Liver (tissue), 3 donors: Measurements from ENCODE around the gene ADCY2.

Experiments used
- ATF3 ChIP-seq: IDR thresholded peaks from 2 replicates; pipeline ENCODE4 v1.6.1; 2016; ENCODE audit warnings: antibody characterized with exemption
- CTCF ChIP-seq: fragments of 150-350 bp; IDR thresholded peaks from 2 replicates; pipeline ENCODE4 v1.5.1; 2017; ENCODE audit warnings: improper control_type of control experiment, low read depth, low read length; ENCODE audit not compliant: missing input control
- FOXA1 ChIP-seq: IDR thresholded peaks from 2 replicates; pipeline ENCODE4 v1.6.1; 2016; ENCODE audit warnings: antibody characterized with exemption
- HNF4G ChIP-seq: IDR thresholded peaks from 2 replicates; pipeline ENCODE4 v1.6.1; 2016; ENCODE audit warnings: antibody characterized with exemption
- RAD21 ChIP-seq, 2 donors: IDR thresholded peaks; 2 replicates each; pipeline ENCODE4 v1.6.1; 2016; ENCODE audit warnings: antibody characterized with exemption in 2 of 2, mild to moderate bottlenecking in 2 of 2
- SP1 ChIP-seq: IDR thresholded peaks from 2 replicates; pipeline ENCODE4 v1.6.1; 2018; ENCODE audit warnings: antibody characterized with exemption, mild to moderate bottlenecking
- TAF1 ChIP-seq: conservative IDR thresholded peaks from 2 replicates; pipeline ENCODE4 v1.6.1; 2016; ENCODE audit warnings: antibody characterized with exemption, mild to moderate bottlenecking
- YY1 ChIP-seq: IDR thresholded peaks from 2 replicates; pipeline ENCODE4 v1.6.1; 2016; ENCODE audit warnings: antibody characterized with exemption, mild to moderate bottlenecking
- ZBTB33 ChIP-seq: IDR thresholded peaks from 2 replicates; pipeline ENCODE4 v1.6.1; 2016; ENCODE audit warnings: antibody characterized with exemption
- donor health status: healthy.
- donor health status: healthy.

DNA sequence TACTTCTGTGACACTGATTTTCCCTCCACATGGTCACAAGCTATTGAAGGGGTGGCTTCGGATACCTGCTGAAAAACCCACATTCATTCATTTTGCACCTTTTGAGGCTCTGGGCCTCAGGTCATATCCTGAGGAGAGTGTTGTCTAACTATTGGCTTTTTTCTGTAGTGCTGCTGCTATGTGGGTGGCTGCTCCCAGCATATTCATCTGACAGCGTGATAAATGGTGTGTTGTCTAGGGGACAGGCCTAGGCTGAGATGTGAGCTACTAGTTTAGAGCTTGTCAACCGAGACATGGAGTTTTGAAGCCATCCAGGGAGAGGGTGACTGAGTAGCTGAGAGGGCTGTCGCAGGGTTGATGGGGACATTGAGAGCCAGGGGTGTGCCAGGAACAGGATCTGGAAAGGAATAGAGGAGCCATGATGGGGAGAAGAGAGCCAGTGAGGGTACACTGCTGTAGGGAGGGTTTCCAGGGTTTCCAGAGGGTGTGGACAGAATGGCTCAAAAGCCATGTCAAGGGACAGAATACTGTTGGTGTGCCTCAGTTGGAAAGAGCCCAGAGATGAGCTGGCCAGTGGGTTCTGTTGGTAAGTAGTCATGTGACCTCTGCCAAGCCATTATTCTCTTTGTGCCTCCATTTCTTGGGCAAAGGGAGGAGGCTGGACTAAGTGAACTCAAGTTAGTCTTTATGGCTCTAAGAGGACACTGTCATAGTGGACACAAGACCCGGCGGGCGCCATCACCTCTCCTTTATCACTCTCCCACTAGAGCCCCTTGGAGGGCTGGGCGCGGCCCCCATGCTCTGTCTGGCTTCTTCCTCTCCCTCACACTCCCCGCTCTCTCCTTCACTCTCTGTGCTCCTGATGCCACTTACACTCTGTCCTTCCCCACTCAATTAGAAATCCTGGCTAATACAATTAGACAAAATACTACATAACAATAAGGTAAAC, 19.9 kb downstream of the ADCY2 start:
- no peak for TF ChIP-seq HNF4G
- TF ChIP-seq YY1: no peak
- no peak for TF ChIP-seq TAF1
- no peak for TF ChIP-seq CTCF
- TF ChIP-seq SP1: no peak
- no peak for TF ChIP-seq RAD21 (IDR thresholded peaks at IDR 0.05)
- TF ChIP-seq ZBTB33: no peak
- no peak for TF ChIP-seq ATF3
- no peak for TF ChIP-seq FOXA1
